ENCODE results near the gene NCS1.

DNA sequence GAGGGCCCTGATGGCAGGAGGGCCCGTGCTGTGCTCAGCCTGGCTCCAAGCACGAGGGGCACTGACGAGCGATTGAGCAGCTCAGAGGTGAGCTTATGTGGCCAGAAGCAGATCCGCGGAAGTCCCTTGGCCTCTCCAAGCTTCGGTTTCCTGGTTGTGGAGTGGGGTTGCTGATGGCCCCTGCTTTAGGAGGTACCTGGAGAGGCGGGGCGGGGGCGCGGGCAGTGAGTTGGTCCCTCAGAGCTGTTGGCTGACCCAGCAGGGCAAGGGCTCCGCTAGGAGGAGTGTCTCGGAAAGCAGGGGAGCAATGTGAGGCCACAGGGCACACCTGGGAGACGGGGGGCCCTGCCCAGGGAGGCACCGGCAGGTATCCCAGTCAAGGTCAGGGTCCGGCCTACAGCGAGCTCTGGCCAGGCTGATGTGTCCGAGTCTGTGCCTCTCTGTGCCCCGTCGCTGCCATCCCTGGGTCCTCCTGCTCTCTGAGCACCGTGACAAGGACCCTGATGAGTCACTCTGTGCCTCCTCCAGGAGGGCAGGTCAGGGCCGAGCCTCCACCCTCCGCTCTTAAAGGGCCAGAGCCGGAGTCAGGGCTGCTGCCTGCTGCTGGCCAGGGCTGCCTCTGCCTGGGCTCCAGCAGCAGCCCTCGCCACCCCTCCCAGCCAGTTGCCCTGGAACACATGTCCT is 14.8 kb downstream of the NCS1 start:
- TF ChIP-seq, protein P1, sequence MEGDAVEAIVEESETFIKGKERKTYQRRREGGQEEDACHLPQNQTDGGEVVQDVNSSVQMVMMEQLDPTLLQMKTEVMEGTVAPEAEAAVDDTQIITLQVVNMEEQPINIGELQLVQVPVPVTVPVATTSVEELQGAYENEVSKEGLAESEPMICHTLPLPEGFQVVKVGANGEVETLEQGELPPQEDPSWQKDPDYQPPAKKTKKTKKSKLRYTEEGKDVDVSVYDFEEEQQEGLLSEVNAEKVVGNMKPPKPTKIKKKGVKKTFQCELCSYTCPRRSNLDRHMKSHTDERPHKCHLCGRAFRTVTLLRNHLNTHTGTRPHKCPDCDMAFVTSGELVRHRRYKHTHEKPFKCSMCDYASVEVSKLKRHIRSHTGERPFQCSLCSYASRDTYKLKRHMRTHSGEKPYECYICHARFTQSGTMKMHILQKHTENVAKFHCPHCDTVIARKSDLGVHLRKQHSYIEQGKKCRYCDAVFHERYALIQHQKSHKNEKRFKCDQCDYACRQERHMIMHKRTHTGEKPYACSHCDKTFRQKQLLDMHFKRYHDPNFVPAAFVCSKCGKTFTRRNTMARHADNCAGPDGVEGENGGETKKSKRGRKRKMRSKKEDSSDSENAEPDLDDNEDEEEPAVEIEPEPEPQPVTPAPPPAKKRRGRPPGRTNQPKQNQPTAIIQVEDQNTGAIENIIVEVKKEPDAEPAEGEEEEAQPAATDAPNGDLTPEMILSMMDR (IDR thresholded peaks at IDR 0.05; ENCODE audit: insufficient read depth, low read depth, low read length) = no peak
- TF ChIP-seq EZH2 (IDR thresholded peaks at IDR 0.05; ENCODE audit: insufficient read depth, low read length) = no peak

Measured in astrocyte (in vitro differentiated cells and primary cell).